Measurements from ENCODE around the gene A4GALT. TPM values are rescaled to one million over a fixed set of nuclear protein-coding genes. Genes with fewer than 3 reads are reported as not detected.

Gene A4GALT
- total and polyA plus RNA-seq, 2 experiments from 2014 or later = 7.0 to 16.2 TPM

- Histone ChIP-seq H3K79me2 (replicated peaks; ENCODE audit: insufficient read depth) (peaks cover 26% of the 10 kb centered on the region; the same call in 1 of the 2 replicates), H3K4me1 (ENCODE audit: insufficient read depth) (peaks cover 13% of the 10 kb centered on the region), H3K27ac (ENCODE audit: low read depth) (no peak overlapping the region), H3K36me3 (ENCODE audit: insufficient read depth) (no peaks in the 10 kb centered on the region), H4K20me1 (replicated peaks; ENCODE audit: insufficient read depth) (no peaks in the 10 kb centered on the region; the same call in 1 of the 2 replicates), H3F3A (replicated peaks; ENCODE audit: low read depth) (no peaks in the 10 kb centered on the region), H2AFZ (no peak overlapping the region), H3K9me2 (ENCODE audit: insufficient read depth) (no peaks in the 10 kb centered on the region), H3K4me2 (peak overlapping the region; percentile 88), H3K27me3 (ENCODE audit: insufficient read depth) (no peaks in the 10 kb centered on the region), H3K4me3 (peak overlapping the region; percentile 91)
- peak; percentile 16 for ATAC-seq
- Mint-ChIP-seq H3K4me3 (peak overlapping the region; percentile 93), H3K27me3 (ENCODE audit: insufficient read depth, low read depth, poor library complexity) (peaks cover 22% of the 10 kb centered on the region), H3K4me1 (peaks cover 25% of the 10 kb centered on the region), H3K27ac (peak overlapping the region; percentile 68; the same call in 1 of the 2 replicates), H3K9me3 (no peaks in the 10 kb centered on the region), H3K36me3 (ENCODE audit: low read depth) (no peaks in the 10 kb centered on the region)
- DNase-seq (ENCODE audit: low spot score) = no peak
- no peak for TF ChIP-seq EZH2 (IDR thresholded peaks at IDR 0.05; ENCODE audit: low read depth, unreplicated experiment)
- no peak for TF ChIP-seq CREB1 (CRISPR knock-in tag; IDR thresholded peaks at IDR 0.05; ENCODE audit: low read depth)
- TF ChIP-seq ZNF462 (CRISPR knock-in tag; IDR thresholded peaks at IDR 0.05) = no peak
- TF ChIP-seq POLR2AphosphoS5 (IDR thresholded peaks at IDR 0.05; ENCODE audit: low read depth) = no peak
- no peak for TF ChIP-seq ZNF331 (CRISPR knock-in tag; IDR thresholded peaks at IDR 0.05; ENCODE audit: low read depth)
- TF ChIP-seq STAT1 (IDR thresholded peaks at IDR 0.05; ENCODE audit: unreplicated experiment) = no peak
- no peak for TF ChIP-seq REST (IDR thresholded peaks at IDR 0.05; ENCODE audit: unreplicated experiment)
- TF ChIP-seq EZH2phosphoT487 (IDR thresholded peaks at IDR 0.05; ENCODE audit: unreplicated experiment) = no peak
- no peak for TF ChIP-seq NANOG (IDR thresholded peaks at IDR 0.05; ENCODE audit: borderline replicate concordance)
- no peak for TF ChIP-seq CTCF (conservative IDR thresholded peaks at IDR 0.05; ENCODE audit: low read depth in 2 of 2)
- no peak for TF ChIP-seq ZNF114 (CRISPR knock-in tag; IDR thresholded peaks at IDR 0.05)
- no peak for TF ChIP-seq ETS1 (IDR thresholded peaks at IDR 0.05)
- no peak for TF ChIP-seq JUNB (IDR thresholded peaks at IDR 0.05; ENCODE audit: unreplicated experiment)
These were observed 72.1 kb downstream of the A4GALT start for GRCh38 chr22:42648368-42649245.
